IMR-90 (cell line): ENCODE measurements around the gene PDCD6IP. TPM values are rescaled to one million over a fixed set of nuclear protein-coding genes. Genes with fewer than 3 reads are reported as not detected.
A peak's percentile ranks its signal among the peaks of the same experiment; 100 is the strongest.

ENCODE experiments used
- ATAC-seq: fragments of 200-7000 bp; cut with Tn5 transposase; 2 replicates; pipeline ENCODE4 v1.9.1; 2020; ENCODE audit warnings: low read depth, mild to moderate bottlenecking, moderate library complexity
- BruUV-seq: library from RNA; stranded (reverse); fragments of 400-500 nt; replicated peaks from 2 replicates; lab custom pipeline; 2021; lab: Mats Ljungman, UMichigan
- CTCF ChIA-PET: fragments of 300-600 bp; formaldehyde crosslinking; extraction: SDS; loops from one replicate; lab custom pipeline; 2021; ENCODE audit warnings: antibody characterized with exemption; lab: Yijun Ruan, JAX
- POLR2A ChIA-PET: fragments of 300-600 bp; sonication (Branson Sonifier 250); formaldehyde crosslinking; loops from one replicate; lab custom pipeline; 2022; ENCODE audit warnings: antibody characterized with exemption; ENCODE audit not compliant: unreplicated experiment; lab: Charles Lee
- DNase-seq: peaks from one replicate; pipeline ENCODE4 v3.0.0; 2013
- H2AFZ ChIP-seq: replicated peaks from 2 replicates; pipeline ENCODE3; 2013; ENCODE audit warnings: low read length, mild to moderate bottlenecking; ENCODE audit not compliant: poor library complexity
- H2AK5ac ChIP-seq: 2 replicates; pipeline ENCODE4 v1.6.1; 2013; ENCODE audit warnings: low read depth, low read length, inconsistent platforms
- H2AK9ac ChIP-seq: replicated peaks from 2 replicates; pipeline ENCODE3; 2013; ENCODE audit warnings: mild to moderate bottlenecking, low read depth, low read length, moderate library complexity; ENCODE audit not compliant: poor library complexity
- H2BK120ac ChIP-seq: 2 replicates; pipeline ENCODE4 v1.6.1; 2013; ENCODE audit warnings: low read depth, low read length, inconsistent platforms
- H2BK15ac ChIP-seq: 3 replicates; pipeline ENCODE4 v1.6.1; 2013; ENCODE audit warnings: low read depth, low read length, inconsistent platforms
- H2BK20ac ChIP-seq: 2 replicates; pipeline ENCODE4 v1.6.1; 2013; ENCODE audit warnings: low read depth, mild to moderate bottlenecking, inconsistent platforms, low read length, moderate library complexity
- H2BK5ac ChIP-seq: 2 replicates; pipeline ENCODE4 v1.6.1; 2013; ENCODE audit warnings: mild to moderate bottlenecking, low read depth, low read length, inconsistent platforms; ENCODE audit not compliant: poor library complexity, severe bottlenecking
- H3K14ac ChIP-seq: replicated peaks from 2 replicates; pipeline ENCODE4 v1.6.1; 2013; ENCODE audit warnings: low read depth, low read length, inconsistent platforms
- H3K18ac ChIP-seq: 2 replicates; pipeline ENCODE4 v1.6.1; 2013; ENCODE audit warnings: low read depth, low read length, control low read depth
- H3K23ac ChIP-seq: 2 replicates; pipeline ENCODE4 v1.6.1; 2013; ENCODE audit warnings: low read depth, low read length, inconsistent platforms
- H3K27ac ChIP-seq: 2 replicates; pipeline ENCODE4 v1.5.1; 2013; ENCODE audit warnings: mild to moderate bottlenecking, control low read depth, low read length; ENCODE audit not compliant: insufficient read depth
- H3K27me3 ChIP-seq: 2 replicates; pipeline ENCODE4 v1.6.1; 2013; ENCODE audit warnings: low read length; ENCODE audit not compliant: control insufficient read depth, insufficient read depth
- H3K36me3 ChIP-seq: 2 replicates; pipeline ENCODE4 v1.6.1; 2013; ENCODE audit warnings: low read length, mixed read lengths; ENCODE audit not compliant: control insufficient read depth, insufficient read depth
- H3K4ac ChIP-seq: 2 replicates; pipeline ENCODE4 v1.6.1; 2013; ENCODE audit warnings: low read depth, low read length, inconsistent platforms
- H3K4me1 ChIP-seq: 2 replicates; pipeline ENCODE4 v1.6.1; 2013; ENCODE audit warnings: low read length, mixed read lengths; ENCODE audit not compliant: control insufficient read depth, insufficient read depth
- H3K4me2 ChIP-seq: 2 replicates; pipeline ENCODE4 v1.6.1; 2013; ENCODE audit warnings: low read depth, mild to moderate bottlenecking, control low read depth, low read length, moderate library complexity
- H3K4me3 ChIP-seq: 2 replicates; pipeline ENCODE4 v1.5.1; 2013; ENCODE audit warnings: low read depth, mild to moderate bottlenecking, control low read depth, low read length, moderate library complexity; ENCODE audit not compliant: insufficient read depth
- H3K56ac ChIP-seq: 2 replicates; pipeline ENCODE4 v1.6.1; 2013; ENCODE audit warnings: low read length, inconsistent platforms; ENCODE audit not compliant: insufficient read depth; ENCODE audit errors: extremely low read depth
- H3K79me1 ChIP-seq, 2 experiments: 2 replicates each; pipeline ENCODE4 v1.6.1; 2013; ENCODE audit warnings: low read length in 2 of 2, inconsistent platforms in 1 of 2, low read depth in 1 of 2
- H3K9ac ChIP-seq: 2 replicates; pipeline ENCODE4 v1.6.1; 2013; ENCODE audit warnings: low read depth, low read length, control low read depth
- H3K9me1 ChIP-seq: 2 replicates; pipeline ENCODE4 v1.6.1; 2013; ENCODE audit warnings: low read length, inconsistent platforms; ENCODE audit not compliant: insufficient read depth
- H3K9me3 ChIP-seq: 2 replicates; pipeline ENCODE4 v1.6.1; 2013; ENCODE audit warnings: low read length; ENCODE audit not compliant: control insufficient read depth, insufficient read depth
- H4K20me1 ChIP-seq: 2 replicates; pipeline ENCODE4 v1.6.1; 2013; ENCODE audit warnings: low read length, inconsistent platforms; ENCODE audit not compliant: insufficient read depth
- H4K5ac ChIP-seq: 2 replicates; pipeline ENCODE4 v1.6.1; 2013; ENCODE audit warnings: mild to moderate bottlenecking, low read depth, low read length, control low read depth
- H4K8ac ChIP-seq, 2 experiments: 2 replicates each; pipeline ENCODE4 v1.6.1; 2013; ENCODE audit warnings: low read depth in 2 of 2, low read length in 2 of 2, control low read depth in 1 of 2, inconsistent platforms in 1 of 2
- H4K91ac ChIP-seq: 2 replicates; pipeline ENCODE4 v1.6.1; 2013; ENCODE audit warnings: low read depth, low read length, inconsistent platforms; ENCODE audit not compliant: insufficient read depth
- BHLHE40 ChIP-seq: fragments of 150-350 bp; IDR thresholded peaks from 2 replicates; pipeline ENCODE4 v1.6.1; 2016; ENCODE audit warnings: mild to moderate bottlenecking, low read depth, low read length
- CEBPB ChIP-seq: IDR thresholded peaks from 2 replicates; pipeline ENCODE4 v1.6.1; 2012; ENCODE audit warnings: low read depth, low read length, improper control_type of control experiment
- CHD1 ChIP-seq: IDR thresholded peaks from 2 replicates; pipeline ENCODE4 v1.6.1; 2012; ENCODE audit warnings: low read depth, low read length, improper control_type of control experiment
- MAFK ChIP-seq: IDR thresholded peaks from 2 replicates; pipeline ENCODE4 v1.6.1; 2012; ENCODE audit warnings: low read depth, low read length, improper control_type of control experiment
- MAZ ChIP-seq: IDR thresholded peaks from 2 replicates; pipeline ENCODE4 v1.6.1; 2012; ENCODE audit warnings: low read depth, mild to moderate bottlenecking, low read length, improper control_type of control experiment, moderate library complexity, borderline replicate concordance
- MXI1 ChIP-seq: IDR thresholded peaks from 2 replicates; pipeline ENCODE4 v1.6.1; 2012; ENCODE audit warnings: low read depth, mild to moderate bottlenecking, low read length, moderate library complexity, borderline replicate concordance
- NFE2L2 ChIP-seq: fragments of 150-350 bp; IDR thresholded peaks from 2 replicates; pipeline ENCODE4 v1.6.1; 2016; ENCODE audit warnings: low read depth, mild to moderate bottlenecking, low read length
- RCOR1 ChIP-seq: IDR thresholded peaks from 2 replicates; pipeline ENCODE4 v1.6.1; 2012; ENCODE audit warnings: mild to moderate bottlenecking, low read length, improper control_type of control experiment; ENCODE audit not compliant: insufficient replicate concordance
- RFX5 ChIP-seq: IDR thresholded peaks from 2 replicates; pipeline ENCODE4 v1.8.0; 2012; ENCODE audit warnings: low read depth, mild to moderate bottlenecking, low read length, moderate library complexity
- WGBS, 2 experiments: methylation state at CpG; one replicate each; pipeline versions ENCODE4 v1.1.5 to v1.1.7; 2013; ENCODE audit warnings: missing lambda C conversion rate in 2 of 2; ENCODE audit not compliant: insufficient read length in 1 of 2; ENCODE audit errors: extremely low coverage in 2 of 2; 5-methylcytosine and 5-hydroxymethylcytosine counted together
- dilution Hi-C: fragments of 300-500 bp; cut with HindIII; formaldehyde crosslinking; loops from one replicate; pipeline ENCODE4 v1.14.3; 2018; ENCODE audit warnings: low sequenced_read_pairs; ENCODE audit not compliant: unreplicated experiment
- in situ Hi-C: fragments of 300-500 bp; cut with MboI; formaldehyde crosslinking; loops from 3 replicates; pipeline ENCODE4 v1.14.3; 2019; ENCODE audit warnings: low sequenced_read_pairs, inconsistent platforms, mixed read lengths
- intact Hi-C: fragments of 100-400 bp; cut with micrococcal nuclease; formaldehyde crosslinking; loops from 2 replicates; pipeline ENCODE4 v1.10.0; 2022
- polyA plus RNA-seq, 3 experiments: library from polyadenylated mRNA; depleted of rRNA; stranded (reverse); fragments of >200 nt; gene quantifications; 2 replicates each; pipeline ENCODE4 v1.2.3, GENCODE V29; 2012; ENCODE audit warnings: low replicate concordance in 1 of 3
- total RNA-seq: library from RNA; depleted of rRNA; stranded (reverse); fragments of >200 nt; gene quantifications from 2 replicates; pipeline ENCODE4 v1.2.3, GENCODE V29; 2012
- TF ChIP-seq, protein P1 (sequence below): conservative IDR thresholded peaks from 2 replicates; pipeline ENCODE4 v1.5.1; 2012; ENCODE audit warnings: mild to moderate bottlenecking, low read depth, low read length, improper control_type of control experiment
- TF ChIP-seq, protein P2 (sequence below): fragments of 150-350 bp; IDR thresholded peaks from 2 replicates; pipeline ENCODE4 v1.6.1; 2016; ENCODE audit warnings: low read depth, mild to moderate bottlenecking, low read length, moderate library complexity, borderline replicate concordance

Gene PDCD6IP
- total and polyA plus RNA-seq, 2 of the 4 experiments (the other 2 are of a cell fraction), result 68.1 to 78.3 TPM

DNA sequence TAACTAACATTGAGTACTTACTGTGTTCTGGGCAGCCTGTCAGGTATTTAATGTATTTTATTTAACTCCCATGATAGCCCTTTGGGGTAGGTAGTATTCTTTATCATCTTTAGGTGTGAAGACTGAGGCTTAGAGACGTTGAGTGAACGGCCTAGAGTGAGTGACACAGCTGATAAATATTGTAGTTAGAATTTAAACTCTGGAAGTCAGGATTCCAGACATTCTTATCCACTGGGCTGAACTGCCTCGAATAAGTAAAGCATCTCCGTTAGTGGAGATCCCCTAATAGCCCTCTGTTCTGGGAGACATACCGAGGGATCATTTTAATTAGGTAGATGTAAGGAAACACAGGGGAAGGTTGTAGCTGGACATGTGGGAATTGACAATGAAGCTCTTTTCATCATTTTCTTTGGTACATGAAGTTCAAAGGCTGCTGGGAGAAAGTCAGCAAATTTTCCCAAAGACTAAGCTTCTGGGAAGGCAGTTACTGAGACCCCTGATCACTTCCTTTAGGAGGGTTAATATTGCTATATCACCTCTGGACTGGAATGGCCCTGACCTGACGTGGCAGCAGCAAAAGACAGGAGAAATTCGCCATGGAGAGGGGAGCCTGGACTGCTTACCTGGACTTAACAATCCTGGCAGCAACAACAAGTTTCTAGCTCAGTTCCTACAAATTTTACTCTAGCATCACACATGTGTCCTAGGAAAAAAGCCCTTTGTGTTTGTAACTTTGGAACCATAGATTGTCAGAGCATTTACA lies 11.7 kb upstream of the PDCD6IP start (continued):
- TF ChIP-seq BHLHE40, result no peak
- no peak for TF ChIP-seq CHD1

DNA sequence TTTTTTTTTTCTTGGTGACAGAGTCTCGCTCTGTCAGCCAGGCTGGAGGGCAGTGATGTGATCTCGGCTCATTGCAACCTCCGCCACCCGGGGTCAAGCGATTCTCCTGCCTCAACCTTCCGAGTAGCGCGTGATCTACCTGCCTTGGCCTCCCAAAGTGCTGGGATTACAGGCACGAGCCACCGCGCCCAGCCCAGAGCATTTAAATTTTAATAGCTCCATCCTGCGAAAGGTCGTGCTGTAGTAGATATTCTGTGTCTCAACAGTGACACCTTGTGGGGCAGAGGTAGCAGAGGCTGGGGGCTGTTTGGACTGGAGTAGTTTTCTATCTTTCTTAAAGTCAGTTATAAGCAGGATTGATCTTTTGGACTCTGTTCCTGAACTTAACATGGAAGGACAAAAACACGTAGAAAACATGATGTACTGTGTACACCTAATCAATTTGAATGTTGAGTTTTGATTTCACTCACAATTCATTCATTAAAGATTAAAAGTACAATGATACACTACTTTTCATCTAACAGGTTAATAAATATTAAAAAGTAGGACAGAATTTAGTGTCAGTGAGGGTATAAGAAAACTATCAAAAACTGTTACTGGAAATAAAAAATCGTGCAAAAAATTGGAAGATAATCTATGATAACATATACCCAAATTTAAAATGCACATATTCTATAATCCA lies 11.0 kb upstream of the PDCD6IP start:
- H2BK20ac ChIP-seq, result no peak overlapping the region
- no peaks in the 10 kb centered on the region for H4K20me1 ChIP-seq
- no peak overlapping the region for H3K23ac ChIP-seq
- no peak overlapping the region for H4K5ac ChIP-seq
- no peak overlapping the region for H3K27ac ChIP-seq
- peaks cover 3% of the 10 kb centered on the region; the same call in 1 of the 2 replicates for H3K9me1 ChIP-seq
- H3K36me3 ChIP-seq, result no peaks in the 10 kb centered on the region
- H3K4me1 ChIP-seq, result peaks cover 2% of the 10 kb centered on the region
- no peak overlapping the region for H4K91ac ChIP-seq
- H3K18ac ChIP-seq, result no peak overlapping the region
- H2AK5ac ChIP-seq, result no peak overlapping the region
- ChIA-PET CTCF (interaction anchor here (0.5 to 1.8 kb wide), 15 partner anchors 8 to 656 kb away, joined by 3 to 12 read pairs (median 3); partner anchors contain the start of gene PDCD6IP), POLR2A (no interaction called here)
- H3K4me3 ChIP-seq, result peak overlapping the region; percentile 28
- intact Hi-C loops, result loop anchor here (1.0 to 10.0 kb wide), 4 partner anchors 151 to 841 kb away; no protein-coding TSS in a partner anchor
- in situ Hi-C loops, result loop anchor here (5.0 to 25.0 kb wide), 3 partner anchors 150 to 825 kb away; partner anchors contain the start of gene CCR4
- 10% methylated on average over 2 of the region's 15 CpGs; no CpG with 5 or more reads in 1 of the 2 experiments for WGBS, 2 experiments
- H3K9me3 ChIP-seq, result no peaks in the 10 kb centered on the region
- dilution Hi-C loops, result no loop called here
- peak overlapping the region; percentile 80 for H3K4me2 ChIP-seq
- H2BK15ac ChIP-seq, result no peak overlapping the region
- no peaks in the 10 kb centered on the region for H3K27me3 ChIP-seq
- H3K4ac ChIP-seq, result no peak overlapping the region
- no peak overlapping the region for H2AK9ac ChIP-seq
- no peak overlapping the region for H2BK5ac ChIP-seq
- no peak overlapping the region for H2BK120ac ChIP-seq
- no peaks in the 10 kb centered on the region for H3K79me1 ChIP-seq
- no peak overlapping the region for H3K9ac ChIP-seq
- DNase-seq, result peak; percentile 72
- BruUV-seq, result no TSS peak
- H3K56ac ChIP-seq, result no peak overlapping the region
- peak overlapping the region; percentile 79 for H2AFZ ChIP-seq
- ATAC-seq, result peak; percentile 97
- peak overlapping the region in 1 of 2 experiments; percentile 48; a peak in 1 of 4 replicates for H4K8ac ChIP-seq
- no peak overlapping the region for H3K14ac ChIP-seq
- TF ChIP-seq MAFK, result no peak
- TF ChIP-seq NFE2L2, result no peak
- no peak for TF ChIP-seq RCOR1
- TF ChIP-seq, protein P1, sequence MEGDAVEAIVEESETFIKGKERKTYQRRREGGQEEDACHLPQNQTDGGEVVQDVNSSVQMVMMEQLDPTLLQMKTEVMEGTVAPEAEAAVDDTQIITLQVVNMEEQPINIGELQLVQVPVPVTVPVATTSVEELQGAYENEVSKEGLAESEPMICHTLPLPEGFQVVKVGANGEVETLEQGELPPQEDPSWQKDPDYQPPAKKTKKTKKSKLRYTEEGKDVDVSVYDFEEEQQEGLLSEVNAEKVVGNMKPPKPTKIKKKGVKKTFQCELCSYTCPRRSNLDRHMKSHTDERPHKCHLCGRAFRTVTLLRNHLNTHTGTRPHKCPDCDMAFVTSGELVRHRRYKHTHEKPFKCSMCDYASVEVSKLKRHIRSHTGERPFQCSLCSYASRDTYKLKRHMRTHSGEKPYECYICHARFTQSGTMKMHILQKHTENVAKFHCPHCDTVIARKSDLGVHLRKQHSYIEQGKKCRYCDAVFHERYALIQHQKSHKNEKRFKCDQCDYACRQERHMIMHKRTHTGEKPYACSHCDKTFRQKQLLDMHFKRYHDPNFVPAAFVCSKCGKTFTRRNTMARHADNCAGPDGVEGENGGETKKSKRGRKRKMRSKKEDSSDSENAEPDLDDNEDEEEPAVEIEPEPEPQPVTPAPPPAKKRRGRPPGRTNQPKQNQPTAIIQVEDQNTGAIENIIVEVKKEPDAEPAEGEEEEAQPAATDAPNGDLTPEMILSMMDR, result peak; percentile 84
- TF ChIP-seq CHD1, result no peak
- peak; percentile 92 for TF ChIP-seq MAZ
- TF ChIP-seq RFX5, result no peak
- no peak for TF ChIP-seq BHLHE40
- TF ChIP-seq CEBPB, result no peak
- no peak for TF ChIP-seq MXI1
- TF ChIP-seq, protein P2, sequence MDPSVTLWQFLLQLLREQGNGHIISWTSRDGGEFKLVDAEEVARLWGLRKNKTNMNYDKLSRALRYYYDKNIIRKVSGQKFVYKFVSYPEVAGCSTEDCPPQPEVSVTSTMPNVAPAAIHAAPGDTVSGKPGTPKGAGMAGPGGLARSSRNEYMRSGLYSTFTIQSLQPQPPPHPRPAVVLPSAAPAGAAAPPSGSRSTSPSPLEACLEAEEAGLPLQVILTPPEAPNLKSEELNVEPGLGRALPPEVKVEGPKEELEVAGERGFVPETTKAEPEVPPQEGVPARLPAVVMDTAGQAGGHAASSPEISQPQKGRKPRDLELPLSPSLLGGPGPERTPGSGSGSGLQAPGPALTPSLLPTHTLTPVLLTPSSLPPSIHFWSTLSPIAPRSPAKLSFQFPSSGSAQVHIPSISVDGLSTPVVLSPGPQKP, result no peak
